GM18499 (cell line): ENCODE measurements around the gene KBTBD13.
"Not testable (repeated sequence)": the region's sequence is repeated elsewhere in the genome, so short reads cannot be mapped to it uniquely, and the experiment has no call there.

Experiments used
- ATAC-seq: cut with Tn5 transposase; IDR thresholded peaks from one replicate; pipeline ENCODE4 v1.9.1; 2021; ENCODE audit warnings: moderate number of reproducible peaks; ENCODE audit not compliant: insufficient read depth, unreplicated experiment

The KBTBD13 gene

DNA sequence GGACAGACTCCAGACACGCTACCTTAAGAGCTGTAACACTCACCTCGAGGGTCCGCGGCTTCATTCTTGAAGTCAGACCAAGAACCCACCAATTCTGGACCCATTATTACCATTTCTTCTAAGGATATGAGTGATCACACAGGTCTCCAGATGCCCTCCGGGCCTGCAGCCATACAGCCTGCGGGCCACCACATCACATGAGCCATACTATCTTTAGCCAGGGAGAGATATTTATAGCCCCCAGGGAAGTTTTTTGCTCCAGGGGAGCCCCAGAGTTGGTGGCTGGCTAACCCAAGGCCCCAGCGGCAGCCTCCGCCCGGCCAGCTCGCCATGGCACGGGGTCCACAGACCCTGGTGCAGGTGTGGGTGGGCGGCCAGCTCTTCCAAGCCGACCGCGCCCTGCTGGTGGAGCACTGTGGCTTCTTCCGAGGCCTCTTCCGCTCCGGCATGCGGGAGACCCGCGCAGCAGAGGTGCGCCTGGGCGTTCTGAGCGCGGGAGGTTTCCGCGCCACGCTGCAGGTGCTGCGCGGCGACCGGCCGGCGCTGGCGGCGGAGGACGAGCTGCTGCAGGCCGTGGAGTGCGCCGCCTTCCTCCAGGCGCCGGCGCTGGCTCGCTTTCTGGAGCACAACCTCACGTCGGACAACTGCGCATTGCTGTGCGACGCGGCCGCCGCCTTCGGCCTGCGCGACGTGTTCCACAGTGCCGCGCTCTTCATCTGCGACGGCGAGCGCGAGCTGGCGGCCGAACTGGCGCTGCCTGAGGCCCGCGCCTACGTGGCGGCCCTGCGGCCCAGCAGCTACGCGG, at the start of gene KBTBD13:
KBTBD13 (plus strand) TSS at position 261 of the 805 bp plus-strand sequence; CDS start at position 331, 70 bp downstream.
- no peak for ATAC-seq

- no peak for ATAC-seq
Observed at GRCh38 chr15:65026756-65027155, 49.8 kb upstream of the KBTBD13 start.

DNA sequence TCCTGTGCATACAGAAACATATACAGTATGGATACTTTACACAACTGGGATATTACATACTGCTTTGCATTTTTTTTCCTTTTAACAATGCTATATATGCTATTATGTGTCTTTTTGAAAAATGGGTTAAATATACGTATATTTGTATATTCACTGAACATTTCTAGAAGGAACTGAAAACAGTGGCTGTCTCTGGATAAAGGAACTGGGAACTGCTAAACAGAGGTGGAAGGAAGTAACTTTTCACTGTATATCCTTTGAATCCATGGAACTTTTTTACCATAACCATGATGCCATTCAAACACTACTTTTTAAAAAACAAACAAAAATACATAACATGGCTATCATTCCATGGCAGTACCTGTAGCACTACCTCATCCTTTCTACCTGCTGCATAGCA, 49.0 kb upstream of the KBTBD13 start:
- ATAC-seq = no peak

DNA sequence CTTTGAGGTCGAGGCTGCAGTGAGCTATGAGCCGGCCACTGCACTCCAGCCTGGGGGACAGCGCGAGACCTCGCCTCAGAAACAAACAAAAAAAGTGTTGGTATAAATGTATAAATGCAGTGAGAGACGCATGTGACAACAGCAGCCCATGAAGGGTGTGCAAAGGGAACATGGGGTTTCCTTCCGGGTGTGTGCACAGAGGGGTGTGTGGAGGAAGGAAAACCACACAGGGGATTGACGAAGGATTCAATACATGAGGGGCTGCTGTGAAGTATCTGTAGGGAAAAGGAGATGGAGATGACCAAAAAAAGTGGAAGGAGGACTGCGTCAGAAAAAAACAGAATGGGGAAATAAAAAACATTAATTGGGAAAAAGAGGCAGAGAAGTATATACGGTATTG, 48.2 kb upstream of the KBTBD13 start:
- no peak for ATAC-seq

GRCh38 chr15:65028921-65029735, 47.4 kb upstream of the KBTBD13 start, which contains the start of gene MTFMT:
Gene MTFMT (minus strand): TSS chr15:65029639. CDS start chr15:65029613, 26 bp downstream.
- no peak for ATAC-seq

DNA sequence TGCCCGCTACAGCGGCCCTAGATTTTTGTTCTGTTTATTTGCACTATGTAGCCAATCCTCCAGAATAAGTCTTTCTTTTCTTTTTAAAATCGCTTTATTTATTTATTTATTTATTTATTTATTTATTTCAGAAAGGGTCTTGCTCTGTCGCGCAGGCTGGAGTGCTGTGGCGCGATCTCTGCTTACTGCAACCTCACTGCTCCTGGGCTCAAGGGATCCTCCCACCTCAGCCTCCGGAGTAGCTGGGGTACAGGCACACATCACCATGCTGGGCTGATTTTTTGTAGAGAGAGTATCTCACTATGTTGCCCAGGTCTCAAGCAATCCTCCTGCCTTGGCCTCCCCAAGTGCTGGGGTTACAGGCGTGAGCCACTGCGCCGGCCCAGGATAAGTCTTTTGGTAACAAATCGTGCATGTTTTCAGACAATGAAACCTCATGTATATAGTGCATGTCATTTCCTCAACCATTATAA, 46.8 kb upstream of the KBTBD13 start:
- no peak for ATAC-seq

- ATAC-seq = no peak
Observed at GRCh38 chr15:65032801-65033537, 43.6 kb upstream of the KBTBD13 start.

DNA sequence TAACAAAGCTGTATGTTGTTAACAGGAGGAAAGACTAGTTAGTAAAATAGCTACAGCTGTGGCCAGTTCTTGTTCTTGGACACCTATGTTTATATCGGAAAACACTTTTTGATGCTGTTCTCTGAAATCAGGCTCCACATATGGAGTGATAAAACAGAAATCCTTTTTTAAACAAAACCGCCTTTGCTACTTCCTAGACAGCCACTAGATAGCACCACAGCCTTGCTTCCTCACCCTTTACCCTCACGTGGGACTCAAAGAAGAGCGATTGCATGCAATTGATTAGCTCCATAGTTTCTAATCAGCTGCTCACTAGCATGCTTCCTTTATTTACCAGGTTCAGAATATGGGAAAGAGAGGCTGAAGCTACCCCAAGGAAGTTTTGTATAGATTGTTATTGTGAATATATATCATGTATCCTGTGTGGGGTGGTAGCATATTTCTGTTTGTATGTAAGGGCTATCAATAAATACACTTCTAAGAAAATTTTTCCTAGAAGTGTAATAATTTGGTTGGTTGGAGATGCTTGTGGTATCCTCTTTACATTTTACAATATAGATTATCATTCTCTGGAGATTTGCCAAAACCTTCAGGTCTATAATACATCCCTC, 42.8 kb upstream of the KBTBD13 start:
- ATAC-seq = no peak

- ATAC-seq = no peak
Observed at GRCh38 chr15:65034719-65035118, 41.8 kb upstream of the KBTBD13 start.

- ATAC-seq = no peak
Observed at GRCh38 chr15:65037309-65037708, 39.2 kb upstream of the KBTBD13 start.

- no peak for ATAC-seq
Observed at GRCh38 chr15:65038428-65038827, 38.1 kb upstream of the KBTBD13 start.

GRCh38 chr15:65038836-65039235, 37.7 kb upstream of the KBTBD13 start:
- no peak for ATAC-seq

GRCh38 chr15:65040461-65040860, 36.1 kb upstream of the KBTBD13 start:
- no peak for ATAC-seq

- no peak for ATAC-seq
Observed at GRCh38 chr15:65041787-65042186, 34.8 kb upstream of the KBTBD13 start.

DNA sequence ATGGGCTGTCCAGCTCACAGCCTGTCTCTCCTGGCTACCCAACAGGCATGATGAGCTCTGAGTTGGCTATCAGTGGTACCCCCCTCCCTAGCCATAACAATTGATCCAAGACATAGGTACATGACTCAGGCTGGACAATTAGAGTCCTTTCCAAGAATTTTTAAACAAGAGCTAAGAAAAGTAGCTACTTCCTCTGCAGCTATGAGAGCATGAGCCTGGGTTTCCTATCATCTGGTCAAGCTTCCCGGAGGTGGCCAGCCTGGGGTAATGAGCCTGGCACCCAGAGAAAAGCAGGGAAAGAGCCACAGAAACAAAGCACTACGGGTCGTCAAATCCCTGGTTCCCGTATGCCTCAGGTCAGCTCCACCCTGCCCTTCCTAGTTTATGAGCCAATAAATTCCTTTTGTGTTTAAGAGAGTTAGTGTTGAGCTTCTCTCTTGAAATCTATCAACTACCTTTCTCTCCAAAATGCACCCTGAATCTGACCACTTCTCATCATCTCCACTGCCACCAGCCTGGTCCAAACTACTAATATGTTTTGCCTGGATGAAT, 33.7 kb upstream of the KBTBD13 start:
- ATAC-seq = no peak

- not testable (repeated sequence) for ATAC-seq
Observed at GRCh38 chr15:65044218-65044617, 32.3 kb upstream of the KBTBD13 start.

- no peak for ATAC-seq
Observed at GRCh38 chr15:65044724-65045481, 31.6 kb upstream of the KBTBD13 start, which contains the start of gene SLC51B. Gene SLC51B (plus strand): TSS chr15:65045387. CDS start chr15:65050005, 4,618 bp downstream.

GRCh38 chr15:65048241-65048640, 28.3 kb upstream of the KBTBD13 start:
- ATAC-seq = no peak

- ATAC-seq = no peak
Observed at GRCh38 chr15:65049418-65049840, 27.1 kb upstream of the KBTBD13 start.
